HG02852 (cell line): ENCODE data around the gene PRSS21.

Experiments used
- ATAC-seq: cut with Tn5 transposase; IDR thresholded peaks from one replicate; pipeline ENCODE4 v1.9.1; 2021; ENCODE audit warnings: mild to moderate bottlenecking, moderate library complexity; ENCODE audit not compliant: unreplicated experiment

The PRSS21 gene

GRCh38 chr16:2859686-2860265 is 42.7 kb downstream of the PRSS21 start:
- ATAC-seq, result no peak

- ATAC-seq, result no peak
These were observed 44.0 kb downstream of the PRSS21 start for GRCh38 chr16:2860826-2861567.

- no peak for ATAC-seq
These were observed 48.6 kb downstream of the PRSS21 start for GRCh38 chr16:2865651-2866050.

- ATAC-seq, result no peak
These were observed 49.4 kb downstream of the PRSS21 start for GRCh38 chr16:2866431-2866830.

DNA sequence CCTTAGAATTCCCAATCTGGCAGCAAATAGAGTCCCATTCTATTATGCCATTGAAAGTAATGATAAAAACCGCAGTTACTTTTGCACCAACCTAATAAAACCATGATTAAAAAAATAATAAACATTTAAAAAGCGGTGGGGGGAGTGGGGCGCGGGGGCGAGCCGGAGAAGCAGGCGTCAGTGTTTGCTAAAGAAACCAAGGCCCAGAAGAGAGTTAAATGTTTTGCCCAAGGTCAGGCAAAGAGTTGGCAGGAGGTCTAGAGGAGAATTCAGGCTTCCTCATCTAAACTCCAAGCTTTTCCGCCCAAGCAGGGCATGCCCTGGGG is 50.6 kb downstream of the PRSS21 start:
- no peak for ATAC-seq

DNA sequence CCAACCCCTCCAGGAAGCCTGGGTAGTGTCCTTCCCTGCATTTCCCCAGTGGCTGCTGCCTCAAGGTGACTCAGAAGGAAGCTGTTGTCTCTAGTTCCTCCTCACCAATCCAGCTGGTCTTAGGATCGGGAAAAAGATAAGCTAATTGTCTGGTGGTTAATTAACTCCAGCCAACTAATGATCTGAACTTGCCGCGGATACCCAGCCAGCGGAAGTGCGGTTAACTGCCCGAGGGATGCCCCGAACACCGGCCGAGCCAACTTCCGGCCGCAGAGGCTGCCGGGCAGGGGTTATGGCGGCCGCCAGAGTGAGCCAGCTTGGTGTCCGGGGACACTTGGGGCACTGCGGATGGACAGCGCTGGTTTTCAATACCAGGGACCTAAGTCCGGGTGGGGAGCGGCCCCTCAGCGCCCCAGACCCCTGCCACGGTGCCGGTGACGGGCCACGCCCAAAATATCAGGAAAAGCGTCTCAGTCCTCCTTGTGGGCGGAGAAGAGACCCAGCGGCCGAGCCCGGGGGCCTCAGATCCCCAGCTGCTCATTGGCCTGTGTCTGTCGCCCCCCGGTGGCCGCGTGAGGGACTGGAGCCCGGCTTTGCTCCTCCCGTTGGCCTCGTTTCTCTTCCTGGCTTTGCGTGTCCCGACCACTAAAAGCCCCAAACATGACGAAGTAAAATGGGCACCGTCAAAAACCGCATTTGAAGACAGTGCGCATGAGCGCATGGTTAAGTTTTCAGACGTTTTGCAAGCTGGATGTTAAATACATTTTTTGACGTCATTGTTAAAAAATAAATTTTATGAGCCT is 51.2 kb downstream of the PRSS21 start:
- ATAC-seq, result peak; percentile 85
